ENCODE data around the gene MOB3B.
"Not testable (repeated sequence)": the region's sequence is repeated elsewhere in the genome, so short reads cannot be mapped to it uniquely, and the experiment has no call there.

MOB3B gene

DNA sequence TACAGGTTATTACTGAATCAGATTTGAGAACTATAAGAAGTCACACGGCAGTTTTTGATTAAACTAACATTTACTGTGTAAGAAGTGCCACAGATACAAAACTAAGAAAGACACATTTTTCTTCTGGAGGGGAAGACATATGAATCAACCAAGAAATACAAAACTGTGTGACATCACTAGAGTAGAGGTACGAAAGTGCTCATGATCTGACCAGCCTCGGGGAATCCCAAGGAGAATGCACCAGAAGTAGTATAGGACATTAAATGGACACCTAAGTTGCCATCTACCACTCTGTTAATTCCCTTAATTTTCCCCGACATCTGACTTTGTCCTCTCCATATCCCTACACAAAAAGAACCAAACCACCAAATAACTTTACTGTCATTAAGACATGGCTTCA, 10.8 kb downstream of the MOB3B start:
- no peak for DNase-seq (ENCODE audit: low read depth, low spot score)

DNA sequence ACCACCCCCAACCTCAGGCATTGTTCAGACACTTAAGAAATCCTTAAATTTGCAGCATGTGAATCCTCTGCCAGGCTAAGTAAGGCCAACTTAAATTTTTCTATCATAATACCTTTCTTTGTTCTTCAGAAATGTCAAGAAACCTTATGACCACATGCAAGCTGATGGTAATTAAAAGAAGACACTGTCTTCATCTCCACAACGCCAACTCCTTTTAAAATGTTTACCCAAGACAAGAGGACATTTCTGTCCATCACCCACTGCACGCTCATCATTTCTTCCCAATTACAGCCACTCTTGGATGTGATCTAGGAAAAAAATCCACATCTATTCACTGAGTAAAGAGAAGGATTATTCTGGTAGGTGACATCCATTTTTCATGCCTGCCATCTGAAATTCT, 11.6 kb downstream of the MOB3B start:
- DNase-seq (ENCODE audit: low read depth, low spot score): no peak

DNA sequence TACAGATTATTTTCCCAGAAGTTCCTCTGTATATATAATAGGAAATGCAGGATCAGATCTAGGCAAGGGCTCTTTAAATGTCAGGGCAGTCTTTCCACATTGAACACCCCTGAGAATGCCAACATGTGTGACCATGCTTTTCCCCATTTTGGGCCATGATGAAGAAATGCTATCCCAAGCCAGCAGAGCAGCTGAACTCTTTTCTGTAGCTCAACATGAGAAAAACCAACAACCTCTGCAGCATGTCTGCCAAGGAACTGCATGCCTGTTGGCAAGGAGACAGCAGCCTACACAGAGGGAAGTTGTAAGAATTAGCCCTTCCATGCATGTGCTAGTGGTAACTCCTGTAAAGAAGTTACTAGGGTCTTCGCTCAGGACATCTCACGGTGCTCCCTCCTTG, 15.1 kb downstream of the MOB3B start:
- no peak for DNase-seq (ENCODE audit: low read depth, low spot score)

DNA sequence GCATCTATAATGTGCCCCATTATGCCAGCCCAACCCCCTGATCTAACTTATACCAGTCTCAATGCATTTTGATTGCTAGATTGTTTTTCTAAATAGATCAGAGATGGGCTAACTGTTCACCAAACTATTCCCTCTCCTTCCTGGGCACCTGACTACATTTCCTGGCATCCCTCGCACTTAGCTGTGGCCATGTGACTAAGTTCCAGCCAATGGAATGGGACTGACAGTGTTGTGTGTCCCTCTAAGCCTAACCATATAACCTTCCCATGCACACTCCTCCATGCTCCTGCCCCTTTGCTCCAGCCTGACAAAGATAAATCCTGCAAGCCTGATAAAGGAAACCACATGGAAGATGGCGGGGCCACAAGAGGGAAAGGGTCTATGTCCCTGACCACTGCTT, 17.8 kb downstream of the MOB3B start:
- no peak for DNase-seq (ENCODE audit: low read depth, low spot score)

DNA sequence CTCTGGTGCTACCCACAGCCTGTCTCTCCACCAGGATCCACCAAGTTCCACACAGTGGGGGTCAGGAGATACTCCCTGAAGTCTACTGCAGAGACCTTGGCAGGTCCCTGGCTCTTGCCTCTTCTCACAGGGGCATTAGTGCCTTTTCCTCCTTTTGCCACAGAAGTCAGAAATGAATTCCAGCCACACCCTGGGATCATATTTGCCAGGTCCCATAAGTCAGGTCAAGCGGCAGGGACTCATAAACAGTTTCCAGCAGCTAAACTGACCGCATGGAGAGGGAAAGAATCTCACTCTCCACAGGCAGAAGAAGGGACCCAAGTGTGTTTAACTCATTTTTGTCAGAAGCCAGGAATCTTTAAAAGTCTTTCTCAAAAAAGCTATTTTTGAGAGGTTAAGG, 18.8 kb downstream of the MOB3B start:
- DNase-seq (ENCODE audit: low read depth, low spot score): no peak

DNA sequence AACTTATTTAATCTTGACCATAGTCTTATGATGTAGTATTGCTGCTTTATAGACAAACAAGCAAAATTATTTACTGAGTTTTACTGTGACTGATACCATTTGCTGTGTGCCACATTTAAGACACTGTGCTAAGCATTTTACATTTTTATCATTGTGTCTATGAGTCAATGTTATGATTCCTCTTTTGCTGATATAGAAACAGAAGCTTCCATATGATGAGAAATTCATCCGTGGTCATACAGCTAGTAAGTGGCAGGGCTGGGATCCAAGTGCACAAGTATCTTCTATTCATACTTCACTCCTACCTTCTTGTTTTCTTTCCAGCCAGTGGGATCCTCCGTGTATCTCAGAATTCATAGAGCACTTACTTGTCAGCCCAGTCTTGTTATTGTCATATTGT, 22.6 kb downstream of the MOB3B start:
- no peak for DNase-seq (ENCODE audit: low read depth, low spot score)

DNA sequence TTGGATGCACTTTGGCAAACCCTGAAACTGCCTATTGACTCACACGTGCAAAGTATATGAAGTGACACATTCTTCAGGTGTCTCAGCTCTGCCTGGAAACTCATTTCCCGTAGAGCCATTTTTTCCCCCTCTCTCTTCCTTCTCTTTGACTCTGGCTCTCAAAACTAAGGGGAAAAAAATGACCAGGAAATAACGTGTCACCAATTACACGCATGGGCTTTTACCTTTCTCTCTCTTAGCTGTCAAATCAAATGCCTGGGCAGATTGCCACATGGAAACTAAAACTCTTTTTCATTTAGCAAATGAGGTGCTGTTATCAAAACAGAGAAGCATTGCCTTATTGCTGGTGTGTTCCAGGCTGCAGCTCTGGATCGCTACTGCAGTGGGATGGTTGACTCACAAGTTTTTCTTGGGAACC, 23.9 kb downstream of the MOB3B start:
- DNase-seq (ENCODE audit: low read depth, low spot score): no peak

DNA sequence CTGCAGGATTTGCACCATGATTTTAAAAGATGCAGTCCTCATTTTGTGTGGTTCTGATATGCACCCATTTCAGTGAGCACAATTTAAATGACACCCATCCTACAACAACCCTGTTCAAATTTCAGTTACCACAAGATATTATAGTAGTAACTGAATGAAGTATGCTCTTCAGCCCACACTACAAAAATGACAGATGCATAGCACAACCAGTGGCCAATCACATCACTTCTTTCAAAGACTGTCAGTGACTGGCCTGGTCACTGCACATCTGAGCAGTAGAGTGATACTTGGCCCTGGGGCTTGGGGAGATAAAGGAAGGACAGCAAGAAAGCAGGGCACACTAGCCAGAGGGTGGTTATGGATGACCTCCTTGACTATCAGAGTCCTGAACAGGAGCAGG, 25.4 kb downstream of the MOB3B start:
- no peak for DNase-seq (ENCODE audit: low read depth, low spot score)

DNA sequence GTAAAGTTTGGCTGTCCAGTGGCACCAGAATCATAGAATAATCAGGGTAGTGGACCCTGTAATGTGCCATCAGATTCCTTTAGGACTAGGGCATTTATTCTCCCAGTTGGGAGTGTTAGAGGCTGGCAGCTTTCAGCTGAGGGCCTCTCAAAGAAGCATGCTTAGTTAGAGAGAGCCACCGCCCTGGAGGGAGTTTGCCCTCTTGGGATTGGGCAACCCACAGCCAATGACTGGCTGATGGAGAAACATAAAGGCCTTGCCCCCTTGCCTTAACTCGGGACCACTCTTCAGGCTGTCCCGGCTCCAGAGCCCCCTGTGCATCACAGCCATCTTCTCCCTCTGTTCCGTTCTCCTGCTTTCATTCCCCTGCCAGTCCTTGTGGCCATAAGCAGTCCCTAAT, 26.0 kb downstream of the MOB3B start:
- DNase-seq (ENCODE audit: low read depth, low spot score): no peak

DNA sequence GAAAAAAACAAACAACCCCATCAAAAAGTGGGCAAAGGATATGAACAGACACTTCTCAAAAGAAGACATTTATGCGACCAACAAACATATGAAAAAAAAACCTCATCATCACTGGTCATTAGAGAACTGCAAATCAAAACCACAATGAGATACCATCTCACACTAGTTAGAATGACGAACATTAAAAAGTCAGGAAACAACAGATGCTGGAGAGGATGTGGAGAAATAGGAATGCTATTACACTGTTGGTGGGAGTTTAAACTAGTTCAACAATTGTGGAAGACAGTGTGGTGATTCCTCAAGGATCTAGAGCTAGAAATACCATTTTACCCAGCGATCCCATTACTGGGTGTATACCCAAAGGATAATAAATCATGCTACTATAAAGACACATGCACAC, 28.7 kb downstream of the MOB3B start:
- not testable (repeated sequence) for DNase-seq (ENCODE audit: low read depth, low spot score)

DNA sequence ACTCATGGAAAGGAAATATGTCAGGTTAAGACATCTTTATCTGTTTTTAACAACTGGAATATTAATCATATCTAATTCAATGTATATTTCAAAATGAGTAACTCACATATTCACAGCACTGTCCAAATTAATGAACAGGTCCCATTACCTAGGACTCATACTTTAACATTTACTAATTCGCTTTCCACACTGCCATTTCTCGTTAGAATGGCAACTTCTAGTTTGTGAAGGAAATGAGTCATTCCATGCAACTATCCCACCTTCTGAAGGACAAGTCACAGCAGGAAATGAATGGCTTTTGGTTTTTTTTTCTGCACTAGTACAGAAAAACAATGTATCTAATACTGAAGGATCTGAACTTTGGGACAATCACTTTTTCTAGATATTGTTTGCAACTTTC, 30.2 kb downstream of the MOB3B start:
- no peak for DNase-seq (ENCODE audit: low read depth, low spot score)

DNA sequence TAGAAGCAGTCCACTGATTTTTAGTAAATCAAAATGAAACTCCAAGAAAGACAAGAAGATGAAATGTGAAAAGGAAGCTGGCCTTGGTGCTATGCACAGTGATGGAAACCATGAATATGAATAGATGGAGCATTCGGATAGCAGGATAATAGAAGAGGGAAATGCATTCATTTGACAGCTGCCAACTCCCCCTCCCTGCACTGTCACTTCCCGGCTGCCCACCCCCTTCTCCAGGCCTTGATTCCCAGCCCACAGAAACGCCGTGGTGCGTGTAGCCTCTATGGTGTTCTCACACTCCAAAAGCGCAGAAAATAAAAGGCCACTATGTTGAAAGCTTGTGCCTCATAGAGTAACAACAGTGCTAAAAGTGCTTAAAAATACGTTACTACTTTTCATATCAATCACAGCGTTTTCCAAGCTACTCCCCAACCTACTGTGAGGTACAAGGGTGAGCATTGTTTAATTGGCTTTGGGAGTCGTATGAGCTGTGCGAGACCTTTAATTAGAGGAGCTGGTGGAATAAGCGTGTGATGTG, 31.7 kb downstream of the MOB3B start:
- DNase-seq (ENCODE audit: low read depth, low spot score): no peak

DNA sequence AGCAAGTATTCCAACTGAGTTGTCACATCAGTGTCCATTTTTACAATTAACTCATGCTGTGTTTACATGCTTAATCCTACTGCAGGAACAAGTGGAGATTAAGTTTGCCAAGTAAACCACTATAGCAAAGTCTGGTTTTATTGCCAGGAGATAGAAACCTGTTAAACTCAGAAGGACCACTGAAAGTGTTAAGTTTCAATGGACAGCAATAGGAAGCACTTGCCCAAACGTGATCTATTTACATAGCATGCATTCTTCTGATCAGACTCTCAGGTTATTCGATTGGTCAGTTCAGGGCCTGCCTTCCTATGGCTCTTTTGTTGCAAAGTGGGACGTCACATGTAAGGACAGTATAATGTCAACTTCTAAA, 33.5 kb downstream of the MOB3B start:
- DNase-seq (ENCODE audit: low read depth, low spot score): no peak

DNA sequence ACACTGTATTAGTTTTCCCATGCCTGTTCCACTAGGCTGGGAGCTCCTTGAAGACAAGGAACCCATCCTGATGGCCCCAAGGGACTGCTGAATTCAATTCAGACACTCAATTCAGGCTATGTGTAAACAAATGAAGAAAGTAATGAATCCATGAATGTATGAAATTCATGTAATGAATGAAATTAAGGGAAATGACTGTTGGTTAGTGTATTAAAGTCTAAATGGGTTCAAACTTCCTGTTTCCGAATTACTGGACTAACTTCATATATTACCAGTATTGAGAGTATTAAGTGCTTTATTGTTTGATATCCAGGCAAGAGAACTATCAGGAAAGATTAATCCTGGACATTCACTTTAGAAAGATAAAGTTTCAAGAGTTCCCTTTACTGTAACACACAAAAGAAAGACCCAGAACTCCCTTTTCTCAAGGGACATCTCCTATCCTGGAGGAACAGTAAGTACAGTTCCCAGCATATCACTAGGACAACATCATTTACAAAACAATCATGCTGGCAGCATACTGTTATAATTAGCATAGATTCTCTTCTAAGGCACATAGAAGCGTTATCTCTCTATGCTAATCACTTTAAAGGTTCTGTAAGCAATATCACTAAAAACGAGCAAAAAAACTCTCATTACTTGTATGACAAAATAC, 34.0 kb downstream of the MOB3B start:
- no peak for DNase-seq (ENCODE audit: low read depth, low spot score)

DNA sequence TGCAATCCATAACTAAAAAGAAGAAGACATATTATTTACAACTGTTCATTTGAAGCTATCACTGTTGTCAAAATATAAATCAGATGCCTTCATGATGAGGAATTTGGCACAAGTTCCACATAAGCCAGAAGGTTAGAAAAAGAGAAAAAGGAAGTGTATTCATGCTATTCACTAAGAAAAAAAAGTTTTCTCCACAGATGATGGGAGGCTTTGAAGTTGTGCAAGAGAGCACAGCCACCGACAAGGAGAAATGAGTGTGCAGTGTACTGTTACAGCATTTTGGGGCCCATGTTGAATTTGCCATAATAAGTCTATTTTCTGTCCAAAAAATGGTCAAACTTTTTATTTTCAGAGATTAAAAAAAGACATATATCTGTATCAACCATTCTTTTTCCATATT, 38.5 kb downstream of the MOB3B start:
- no peak for DNase-seq (ENCODE audit: low read depth, low spot score)

DNA sequence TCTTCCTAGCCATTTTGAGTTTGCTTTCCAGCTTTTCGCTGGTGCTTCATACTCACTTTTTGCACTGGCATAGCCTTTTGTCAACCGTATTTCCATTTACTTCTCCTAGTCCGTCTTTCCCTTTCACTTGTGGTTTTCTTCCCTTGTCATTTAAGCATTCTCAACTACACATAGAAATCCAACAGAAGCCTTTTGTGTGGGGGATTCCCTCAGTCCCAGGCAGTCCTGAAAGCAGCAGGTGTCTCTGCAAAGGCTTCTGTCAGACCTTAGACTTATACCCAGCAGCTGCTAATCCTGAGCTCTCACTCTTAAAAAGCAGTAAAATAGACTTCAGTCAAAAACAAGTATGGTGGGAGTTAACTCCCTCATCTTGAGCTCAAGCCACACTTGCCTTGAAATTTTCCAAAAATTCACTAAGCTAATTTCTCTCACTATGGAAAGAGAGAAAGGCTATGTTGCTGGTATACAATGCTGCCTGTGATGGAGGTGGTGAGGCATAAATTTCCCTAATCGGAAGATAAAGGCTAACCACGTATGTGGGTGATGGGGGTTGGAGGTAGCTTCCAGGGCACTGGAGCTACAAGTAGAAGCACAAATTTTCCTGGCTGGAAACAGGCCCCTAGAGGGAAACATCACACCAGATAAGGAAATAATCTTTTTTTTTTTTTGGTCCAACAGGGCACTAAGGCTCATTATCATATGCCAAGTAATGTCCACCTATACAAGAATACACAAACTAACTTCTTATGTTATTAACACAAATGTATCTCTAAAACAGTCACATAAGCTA, 40.3 kb downstream of the MOB3B start:
- DNase-seq (ENCODE audit: low read depth, low spot score): no peak

DNA sequence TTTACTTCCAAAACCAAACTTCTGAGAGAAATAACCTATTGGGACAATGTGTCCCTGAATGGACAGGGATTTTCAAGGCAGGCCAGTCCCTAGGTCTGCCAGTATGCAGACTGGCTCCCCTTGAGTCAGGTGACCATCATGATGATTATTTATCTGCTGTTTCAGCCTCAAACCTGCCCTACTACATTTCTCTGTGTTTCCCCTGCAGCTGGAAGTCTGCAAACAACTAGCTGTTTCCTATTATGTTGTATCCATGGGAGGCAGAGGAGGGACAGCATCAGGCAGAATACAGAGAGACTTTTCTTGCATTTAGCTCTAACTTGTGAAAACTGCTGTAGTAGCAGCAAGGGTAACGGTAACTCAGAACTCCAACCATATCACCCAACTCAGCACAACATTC, 41.7 kb downstream of the MOB3B start:
- DNase-seq (ENCODE audit: low read depth, low spot score): no peak

DNA sequence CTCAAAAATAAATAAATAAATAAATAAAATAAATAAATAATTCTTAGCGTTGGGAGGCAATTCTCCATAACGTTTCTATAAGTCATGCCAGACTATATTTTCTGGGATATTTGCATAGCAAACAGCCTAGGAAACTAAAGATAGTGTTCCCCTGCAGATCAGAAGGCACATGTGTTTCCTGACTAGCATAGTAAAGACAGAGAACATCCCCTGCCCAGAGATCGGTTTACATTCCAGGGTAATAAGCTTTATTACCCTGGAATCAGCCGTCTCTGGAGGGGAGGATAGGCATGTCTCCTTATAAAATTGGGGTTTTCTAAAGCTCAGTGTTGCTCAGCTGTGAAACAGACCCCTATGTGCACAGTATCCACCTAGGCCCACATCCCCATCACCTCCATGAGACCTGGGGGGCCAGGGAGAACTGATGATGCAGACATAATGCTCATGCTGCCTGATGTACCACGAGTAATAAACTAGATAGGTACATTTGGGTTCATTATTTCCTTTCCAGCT, 42.4 kb downstream of the MOB3B start:
- DNase-seq (ENCODE audit: low read depth, low spot score): no peak

DNA sequence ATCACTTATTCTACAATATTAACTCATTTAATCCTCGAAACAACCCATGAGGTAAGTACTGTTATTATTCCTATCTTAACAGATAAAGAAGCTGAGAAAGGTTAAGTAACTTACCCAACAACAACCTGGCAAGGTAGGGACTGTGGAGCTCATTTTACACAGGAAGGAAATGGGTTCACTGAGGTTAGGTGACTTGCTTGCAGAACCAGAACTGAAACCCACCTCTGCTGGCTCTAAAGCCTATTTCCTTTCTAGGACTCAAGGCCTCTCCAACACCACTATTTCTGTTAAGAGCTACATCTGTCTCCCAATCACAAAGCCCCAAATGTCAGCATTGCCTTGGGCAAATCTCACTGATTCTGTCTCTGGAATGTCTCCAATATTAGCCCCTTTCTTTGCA, 44.5 kb downstream of the MOB3B start:
- DNase-seq (ENCODE audit: low read depth, low spot score): no peak

DNA sequence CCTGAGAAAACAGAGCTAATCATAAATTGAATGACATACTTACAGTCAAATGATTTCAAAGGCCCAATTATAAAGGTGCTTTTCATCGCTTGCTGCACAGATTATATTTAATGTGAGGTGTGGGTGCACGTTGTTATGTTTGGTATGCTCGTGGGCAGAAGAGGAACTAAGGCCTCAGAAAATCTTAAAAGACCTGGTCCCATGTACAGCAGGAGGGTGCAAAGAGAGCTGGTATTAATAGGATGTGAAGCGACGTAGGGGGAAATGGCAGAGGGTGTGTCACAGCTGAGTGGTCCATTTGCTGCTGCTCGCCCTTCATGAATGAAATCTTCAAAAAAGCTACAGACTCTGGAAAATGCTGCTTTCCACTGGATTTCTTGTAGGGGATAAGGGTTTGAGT, 46.0 kb downstream of the MOB3B start:
- no peak for DNase-seq (ENCODE audit: low read depth, low spot score)

DNA sequence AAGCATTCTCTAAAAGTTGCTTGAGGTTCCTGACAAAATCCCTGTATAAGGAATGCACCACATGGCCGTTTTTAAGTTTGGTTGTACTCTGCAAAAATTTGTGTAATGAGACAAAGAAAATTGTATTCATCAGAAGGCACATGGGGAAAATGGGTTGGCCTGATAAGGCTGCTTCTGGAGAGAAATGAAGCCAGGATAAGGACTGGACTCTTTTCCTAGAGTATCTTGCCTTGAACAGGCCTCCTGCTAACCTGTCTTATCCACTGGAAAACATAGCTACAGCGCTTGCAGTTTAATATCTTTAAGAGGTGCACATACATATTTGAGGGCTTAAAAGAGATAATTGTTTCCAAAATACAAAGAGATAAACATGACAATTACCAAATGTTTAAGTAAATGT, 46.9 kb downstream of the MOB3B start:
- DNase-seq (ENCODE audit: low read depth, low spot score): no peak

DNA sequence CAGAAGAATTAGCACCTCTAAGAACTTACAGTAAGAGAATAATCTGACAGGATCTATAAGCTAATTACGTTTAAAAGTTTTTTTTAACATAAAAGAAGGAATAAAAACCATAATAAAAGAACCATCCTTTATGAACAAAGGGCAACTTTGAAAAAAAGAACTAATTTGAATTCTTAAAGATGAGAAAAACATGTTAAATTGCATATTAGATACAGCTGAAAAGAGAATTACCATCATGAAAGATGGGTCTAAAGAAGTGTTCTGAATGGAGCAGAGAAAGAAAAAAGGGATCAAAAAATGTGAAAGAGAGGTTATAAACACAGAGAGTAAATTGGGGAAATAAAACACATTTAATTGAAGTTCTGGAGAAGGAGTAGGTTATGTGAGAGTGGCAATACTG, 51.3 kb downstream of the MOB3B start:
- DNase-seq (ENCODE audit: low read depth, low spot score): no peak

DNA sequence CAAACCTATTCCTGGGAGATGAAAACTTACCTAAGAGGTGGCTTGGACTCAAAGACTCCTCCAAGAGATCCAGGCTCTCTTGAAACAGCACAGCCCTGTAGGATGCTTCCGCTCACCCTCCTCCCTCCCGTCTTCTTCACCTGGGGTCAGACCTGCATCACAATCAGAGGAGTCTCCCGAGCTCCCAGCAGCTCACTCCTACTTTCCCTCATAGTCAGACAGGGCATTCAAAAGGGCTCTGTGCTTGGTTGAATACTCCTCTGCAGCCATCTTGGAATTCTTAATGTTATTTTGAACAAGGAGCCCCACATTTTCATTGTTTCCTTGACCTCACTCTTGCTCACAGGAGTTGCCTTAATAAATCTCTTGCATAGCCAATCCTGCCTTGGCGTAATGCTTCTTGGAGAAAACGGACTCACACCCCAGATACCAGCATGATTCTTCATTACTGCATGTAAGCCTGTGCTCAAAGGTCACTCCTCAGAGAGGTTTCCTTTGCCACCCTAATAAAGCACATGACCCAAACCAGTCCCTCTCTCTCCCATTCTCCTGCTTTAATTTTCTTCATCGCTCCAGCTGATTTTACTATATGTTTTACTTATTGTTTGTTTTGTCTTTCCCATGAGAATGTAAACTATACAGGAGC, 52.6 kb downstream of the MOB3B start:
- no peak for DNase-seq (ENCODE audit: low read depth, low spot score)

All from activated naive CD8-positive, alpha-beta T cell treated with anti-CD3 and anti-CD28 coated beads, Interleukin-2, amount 50 U/mL, for 16 hours (primary cell).